ENCODE results near the gene LGALS7. TPM values are rescaled to one million over a fixed set of nuclear protein-coding genes. Genes with fewer than 3 reads are reported as not detected.
"Not testable (repeated sequence)": the region's sequence is repeated elsewhere in the genome, so short reads cannot be mapped to it uniquely, and the experiment has no call there.

LGALS7 gene
- total and polyA plus RNA-seq, 2 donors = 1.4 TPM; not detected in 1

DNA sequence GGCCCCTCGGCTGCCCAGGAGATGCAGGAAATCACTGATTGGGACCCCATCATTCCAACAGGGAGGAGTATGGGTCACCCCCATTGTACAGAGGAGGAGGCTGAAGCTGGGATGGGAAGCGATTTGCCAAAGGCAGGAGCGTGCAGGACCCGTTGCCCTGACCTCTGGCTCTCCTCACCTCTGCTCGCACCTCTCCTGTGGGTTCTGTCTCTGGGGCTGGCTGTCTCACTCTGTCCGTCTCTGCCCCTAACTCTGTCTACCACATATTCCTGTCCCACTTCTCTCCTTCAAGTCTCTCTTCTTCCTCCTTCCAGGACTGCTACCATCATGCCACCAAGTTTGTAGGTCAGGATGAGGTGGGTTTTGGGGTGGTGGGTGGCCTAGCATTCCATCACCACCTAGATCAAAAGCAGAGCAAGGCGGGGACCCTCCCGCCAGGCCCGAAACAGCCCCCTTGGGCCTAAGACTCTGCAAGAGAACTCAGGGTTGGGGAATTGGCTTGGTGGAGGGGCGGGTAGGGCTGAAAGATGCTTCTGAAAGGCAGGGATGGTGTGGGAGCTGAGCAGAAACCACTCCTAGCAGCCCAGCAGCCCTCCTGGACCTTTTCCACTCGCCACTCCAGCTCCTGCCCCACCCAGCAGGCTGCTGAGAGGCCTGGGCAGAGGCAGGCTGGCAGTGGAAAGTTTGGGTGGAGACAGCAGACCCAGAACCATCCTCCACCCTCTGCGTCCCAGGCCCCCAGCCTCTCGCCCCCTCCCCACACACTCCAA lies 1.0 kb upstream of the LGALS7 start:
- H3K4me1 ChIP-seq (ENCODE audit: insufficient read depth) = no peaks in the 10 kb centered on the region
- H3K27ac ChIP-seq (ENCODE audit: low read depth) = no peak overlapping the region
- no peaks in the 10 kb centered on the region for H3K36me3 ChIP-seq (ENCODE audit: insufficient read depth)
- DNase-seq (ENCODE audit: extremely low spot score) = no peak
- H3K4me3 ChIP-seq (ENCODE audit: low read depth, low read length) = no peak overlapping the region
- 81% methylated on average over 13 of the region's 13 CpGs for WGBS

DNA sequence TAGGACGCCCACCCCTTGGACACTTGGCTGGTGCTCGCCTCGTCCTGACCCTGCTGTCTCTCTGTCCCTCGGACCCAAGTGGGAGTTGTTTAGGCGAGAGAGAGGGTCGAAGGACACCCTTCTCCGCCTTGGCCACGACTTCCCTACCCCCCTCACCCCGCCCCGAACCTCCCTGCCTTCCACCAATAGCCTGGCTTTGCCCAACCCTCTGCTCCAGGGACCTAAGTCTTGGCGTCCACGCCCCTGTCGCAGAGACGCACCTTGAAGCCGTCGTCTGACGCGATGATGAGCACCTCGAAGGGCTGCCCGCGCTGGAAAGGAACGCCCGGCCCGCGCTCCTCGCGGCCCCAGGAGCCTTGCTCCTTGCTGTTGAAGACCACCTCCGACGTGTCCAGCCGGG lies 1.7 kb downstream of the LGALS7 start:
- H3K4me1 ChIP-seq (ENCODE audit: insufficient read depth); H3K4me3 ChIP-seq (ENCODE audit: low read depth, low read length); H3K36me3 ChIP-seq (ENCODE audit: insufficient read depth); H3K27ac ChIP-seq (ENCODE audit: low read depth); DNase-seq (ENCODE audit: extremely low spot score): not testable (repeated sequence)
- WGBS = 40% methylated on average over 5 of the region's 30 CpGs

DNA sequence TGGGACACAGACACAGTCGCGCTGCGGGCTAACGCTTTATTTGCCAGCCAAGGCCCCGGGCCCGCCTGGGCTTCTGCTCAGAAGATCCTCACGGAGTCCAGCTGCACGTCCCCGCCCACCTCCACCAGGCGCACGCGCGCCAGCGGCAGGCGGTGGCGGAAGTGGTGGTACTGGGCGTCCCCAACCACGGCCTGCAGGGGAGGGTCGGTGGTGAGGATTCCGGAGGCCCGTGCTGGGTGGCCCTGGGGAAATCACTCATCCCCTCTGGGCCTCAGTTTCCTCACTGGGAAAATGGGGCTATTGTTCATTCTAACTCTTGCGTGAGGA lies 2.4 kb downstream of the LGALS7 start:
- H3K4me3 ChIP-seq (ENCODE audit: low read depth, low read length); H3K4me1 ChIP-seq (ENCODE audit: insufficient read depth); H3K27ac ChIP-seq (ENCODE audit: low read depth); H3K36me3 ChIP-seq (ENCODE audit: insufficient read depth); DNase-seq (ENCODE audit: extremely low spot score): not testable (repeated sequence)
- WGBS = 12% methylated on average over 1 of the region's 22 CpGs

DNA sequence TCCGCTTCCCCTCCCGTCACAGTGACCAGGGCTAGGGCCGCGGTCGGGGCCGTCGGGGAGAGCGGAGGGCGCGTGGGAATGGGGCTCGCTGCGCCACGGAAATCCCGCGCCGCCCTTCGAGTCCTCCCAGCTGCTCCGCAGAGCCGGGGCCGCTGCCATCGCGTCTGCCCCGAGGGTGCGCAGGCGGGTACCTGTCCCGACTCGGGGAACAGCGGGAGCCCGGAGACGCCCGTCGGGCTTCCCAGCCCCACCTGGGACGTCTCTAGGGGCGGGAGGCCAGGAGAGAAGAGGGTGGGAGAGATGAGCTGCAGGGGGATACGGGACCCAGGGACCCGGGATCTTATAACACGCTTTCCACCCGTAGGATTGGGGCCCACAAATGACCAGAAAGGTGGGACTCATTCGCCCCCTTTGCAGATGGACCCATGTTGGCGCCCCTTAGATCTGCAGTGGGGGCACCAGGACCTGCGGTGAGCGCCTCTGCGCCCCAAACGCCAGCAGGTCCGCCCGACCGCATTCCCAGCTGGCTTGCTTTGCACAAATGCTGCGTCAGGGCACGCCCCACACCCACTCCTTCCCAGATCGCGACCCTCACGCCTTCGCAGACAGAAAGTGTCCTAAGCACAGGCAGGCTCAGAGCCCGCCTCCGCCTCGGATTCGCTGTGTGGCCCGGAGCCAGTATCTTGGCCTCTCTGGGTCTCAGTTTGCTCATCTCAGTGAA lies 2.9 kb downstream of the LGALS7 start:
- not testable (repeated sequence) for H3K4me3 ChIP-seq (ENCODE audit: low read depth, low read length)

GRCh38 chr19:38769635-38770211 lies 3.6 kb downstream of the LGALS7 start:
- Histone ChIP-seq H3K36me3 (ENCODE audit: insufficient read depth) (no peaks in the 10 kb centered on the region), H3K4me3 (ENCODE audit: low read depth, low read length) (no peak overlapping the region), H3K27ac (ENCODE audit: low read depth) (no peak overlapping the region), H3K4me1 (ENCODE audit: insufficient read depth) (no peaks in the 10 kb centered on the region)
- DNase-seq (ENCODE audit: extremely low spot score) = no peak
- WGBS = 11% methylated on average over 42 of the region's 42 CpGs

More for the DNA sequence above, 2.9 kb downstream of the LGALS7 start:
- H3K36me3 ChIP-seq (ENCODE audit: insufficient read depth); H3K27ac ChIP-seq (ENCODE audit: low read depth); H3K4me1 ChIP-seq (ENCODE audit: insufficient read depth); DNase-seq (ENCODE audit: extremely low spot score): not testable (repeated sequence)
- 3% methylated on average over 26 of the region's 58 CpGs for WGBS

- whole genome bisulfite sequencing = 86% methylated on average over 10 of the region's 10 CpGs
- no peak overlapping the region for H3K4me3 ChIP-seq (ENCODE audit: low read depth, low read length)
Observed at GRCh38 chr19:38766276-38767047, 6.9 kb downstream of the LGALS7 start.

GRCh38 chr19:38765214-38765613 lies 8.1 kb downstream of the LGALS7 start:
- no peak for DNase-seq (ENCODE audit: extremely low spot score)
- Histone ChIP-seq H3K4me3 (ENCODE audit: low read depth, low read length) (no peak overlapping the region), H3K36me3 (ENCODE audit: insufficient read depth) (no peaks in the 10 kb centered on the region), H3K4me1 (ENCODE audit: insufficient read depth) (no peaks in the 10 kb centered on the region), H3K27ac (ENCODE audit: low read depth) (no peak overlapping the region)
- WGBS = 98% methylated on average over 2 of the region's 2 CpGs

More at GRCh38 chr19:38766276-38767047, 6.9 kb downstream of the LGALS7 start:
- Histone ChIP-seq H3K36me3 (ENCODE audit: insufficient read depth) (no peaks in the 10 kb centered on the region), H3K4me1 (ENCODE audit: insufficient read depth) (no peaks in the 10 kb centered on the region), H3K27ac (ENCODE audit: low read depth) (no peak overlapping the region)
- DNase-seq (ENCODE audit: extremely low spot score) = no peak

DNA sequence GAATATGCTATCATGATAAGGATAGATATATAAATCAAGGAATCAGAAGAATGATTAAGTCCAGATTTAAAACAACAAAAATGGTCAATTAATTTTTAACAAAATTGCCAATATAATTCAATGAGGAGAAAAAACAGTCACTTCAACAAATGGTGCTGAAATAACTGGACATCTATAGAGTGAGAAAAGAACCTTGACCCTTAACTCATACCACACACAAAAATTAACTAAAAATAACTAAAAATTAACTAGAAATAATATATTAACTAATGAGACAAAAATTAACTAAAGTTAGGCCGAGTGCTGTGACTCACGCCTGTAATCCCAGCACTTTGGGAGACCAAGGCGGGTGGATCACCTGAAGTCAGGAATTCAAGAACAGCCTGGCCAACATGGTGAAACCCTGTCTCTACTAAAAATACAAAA lies 9.5 kb downstream of the LGALS7 start:
- DNase-seq (ENCODE audit: extremely low spot score) = no peak
- no peaks in the 10 kb centered on the region for H3K4me1 ChIP-seq (ENCODE audit: insufficient read depth)
- H3K27ac ChIP-seq (ENCODE audit: low read depth) = no peak overlapping the region
- H3K4me3 ChIP-seq (ENCODE audit: low read depth, low read length) = no peak overlapping the region
- 91% methylated on average over 3 of the region's 3 CpGs for WGBS
- no peaks in the 10 kb centered on the region for H3K36me3 ChIP-seq (ENCODE audit: insufficient read depth)

GRCh38 chr19:38761884-38762389 lies 11.4 kb downstream of the LGALS7 start:
- H3K4me3 ChIP-seq (ENCODE audit: low read depth, low read length); H3K27ac ChIP-seq (ENCODE audit: low read depth); H3K36me3 ChIP-seq (ENCODE audit: insufficient read depth); H3K4me1 ChIP-seq (ENCODE audit: insufficient read depth); DNase-seq (ENCODE audit: extremely low spot score): not testable (repeated sequence)
- 95% methylated on average over 9 of the region's 9 CpGs for WGBS

- not testable (repeated sequence) for DNase-seq (ENCODE audit: extremely low spot score); H3K4me1 ChIP-seq (ENCODE audit: insufficient read depth); H3K27ac ChIP-seq (ENCODE audit: low read depth); H3K4me3 ChIP-seq (ENCODE audit: low read depth, low read length); H3K36me3 ChIP-seq (ENCODE audit: insufficient read depth)
- WGBS = 78% methylated on average over 6 of the region's 6 CpGs
Observed at GRCh38 chr19:38760805-38761517, 12.4 kb downstream of the LGALS7 start.

- no peak for DNase-seq (ENCODE audit: extremely low spot score)
- H3K36me3 ChIP-seq (ENCODE audit: insufficient read depth) = no peaks in the 10 kb centered on the region
- no peaks in the 10 kb centered on the region for H3K4me1 ChIP-seq (ENCODE audit: insufficient read depth)
- WGBS = 73% methylated on average over 10 of the region's 10 CpGs
- H3K4me3 ChIP-seq (ENCODE audit: low read depth, low read length) = no peak overlapping the region
- H3K27ac ChIP-seq (ENCODE audit: low read depth) = no peak overlapping the region
Observed at GRCh38 chr19:38759590-38760003, 13.7 kb downstream of the LGALS7 start.

DNA sequence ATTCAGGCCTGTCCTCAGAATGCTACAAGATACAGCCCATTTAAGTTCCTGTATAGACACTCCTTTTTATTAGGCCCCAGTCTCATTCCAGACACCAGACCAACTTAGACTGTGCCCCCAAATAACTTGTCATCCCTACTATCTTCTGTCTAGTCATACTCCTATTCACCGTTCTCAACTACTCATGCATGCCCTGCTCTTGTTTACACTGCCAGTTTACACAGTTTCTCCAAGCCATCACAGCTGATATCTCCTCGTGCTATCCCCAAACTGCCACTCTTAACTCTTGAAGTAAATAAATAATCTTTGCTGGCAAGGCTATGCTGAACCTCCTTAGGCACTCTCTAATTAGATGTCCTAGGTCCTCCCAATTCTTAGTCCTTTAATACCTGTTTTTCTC lies 19.1 kb downstream of the LGALS7 start:
- H3K4me3 ChIP-seq (ENCODE audit: low read depth, low read length); H3K36me3 ChIP-seq (ENCODE audit: insufficient read depth); H3K27ac ChIP-seq (ENCODE audit: low read depth); H3K4me1 ChIP-seq (ENCODE audit: insufficient read depth); DNase-seq (ENCODE audit: extremely low spot score): not testable (repeated sequence)
- 68% methylated on average over 2 of the region's 2 CpGs for WGBS

- not testable (repeated sequence) for H3K27ac ChIP-seq (ENCODE audit: low read depth); H3K4me3 ChIP-seq (ENCODE audit: low read depth, low read length); DNase-seq (ENCODE audit: extremely low spot score); H3K4me1 ChIP-seq (ENCODE audit: insufficient read depth); H3K36me3 ChIP-seq (ENCODE audit: insufficient read depth)
- WGBS = 78% methylated on average over 3 of the region's 3 CpGs
Observed at GRCh38 chr19:38753783-38754182, 19.5 kb downstream of the LGALS7 start.
